ENCODE data around the gene STARD3NL. TPM values are rescaled to one million over a fixed set of nuclear protein-coding genes. Genes with fewer than 3 reads are reported as not detected.

STARD3NL gene
- polyA plus RNA-seq, 3 donors = 36.6 to 100 (median 86.8) TPM

- Histone ChIP-seq H3K27ac (ENCODE audit: low read depth in 1 of 2, low read length in 2 of 2) (peak overlapping the region; percentile 69 to 97), H2AFZ (ENCODE audit: insufficient read depth, low read depth, low read length, poor library complexity, severe bottlenecking) (peak overlapping the region; percentile 89), H3K9ac (ENCODE audit: insufficient read depth, low read length, poor library complexity, severe bottlenecking) (peak overlapping the region; percentile 92), H3K4me3 (replicated peaks in 1 of 3; ENCODE audit: low read depth in 2 of 3, low read length in 3 of 3) (peak overlapping the region; percentile 74 to 94 (median 93)), H4K20me1 (ENCODE audit: insufficient read depth, low read length) (peaks cover 10% of the 10 kb centered on the region), H3K79me2 (ENCODE audit: insufficient read depth, low read length) (peaks cover 45% of the 10 kb centered on the region), H3K36me3 (replicated peaks in 1 of 2; ENCODE audit: control insufficient read depth in 1 of 2, insufficient read depth in 2 of 2, low read length in 2 of 2) (no peaks in the 10 kb centered on the region), H3K4me2 (replicated peaks; ENCODE audit: extremely low read depth, low read length, poor library complexity, severe bottlenecking) (peak overlapping the region; percentile 79), H3K4me1 (ENCODE audit: control insufficient read depth in 1 of 2, insufficient read depth in 2 of 2, low read length in 2 of 2) (peaks cover 22 to 32% of the 10 kb centered on the region in 2 donors), H3K9me3 (replicated peaks in 1 of 2; ENCODE audit: control insufficient read depth in 1 of 2, insufficient read depth in 1 of 2, low read length in 2 of 2) (no peaks in the 10 kb centered on the region), H3K27me3 (ENCODE audit: control insufficient read depth in 2 of 2, insufficient read depth in 2 of 2, low read length in 2 of 2) (no peaks in the 10 kb centered on the region)
- H3K9me3 Mint-ChIP-seq = peaks cover 0 to 3% (median 0%) of the 10 kb centered on the region in 7 donors
- DNase-seq = no peak
- no peak for TF ChIP-seq CTCF (IDR thresholded peaks at IDR 0.05)
- peaks cover 0 to 6% of the 10 kb centered on the region in 2 donors for H3K36me3 Mint-ChIP-seq
- H3K27me3 Mint-ChIP-seq (ENCODE audit: low read depth in 3 of 3) = peaks cover 0 to 2% (median 0%) of the 10 kb centered on the region in 3 donors
- intact Hi-C loops (cut with micrococcal nuclease) = no loop called here
- peak overlapping the region; percentile 90 to 98 (median 95) for H3K27ac Mint-ChIP-seq
- WGBS (ENCODE audit: insufficient coverage) = 2% methylated on average over 12 of the region's 15 CpGs
- peaks cover 38% of the 10 kb centered on the region for H3K4me1 Mint-ChIP-seq
- H3K4me3 Mint-ChIP-seq = peak overlapping the region; percentile 95 to 97
Measured at GRCh38 chr7:38177621-38178003, 433 bp upstream of the STARD3NL start.

- Mint-ChIP-seq H3K27me3 (ENCODE audit: low read depth in 3 of 3) (peaks cover 0 to 2% (median 0%) of the 10 kb centered on the region in 3 donors), H3K9me3 (peaks cover 0 to 3% (median 0%) of the 10 kb centered on the region in 7 donors), H3K36me3 (peaks cover 0 to 7% of the 10 kb centered on the region in 2 donors), H3K4me1 (peaks cover 40% of the 10 kb centered on the region), H3K4me3 (peak overlapping the region; percentile 95 to 97), H3K27ac (peak overlapping the region; percentile 93 to 98 (median 97))
- H3K4me2 ChIP-seq (replicated peaks; ENCODE audit: extremely low read depth, low read length, poor library complexity, severe bottlenecking) = peak overlapping the region; percentile 79
- peak overlapping the region; percentile 69 to 97 for H3K27ac ChIP-seq (ENCODE audit: low read depth in 1 of 2, low read length in 2 of 2)
- peaks cover 57% of the 10 kb centered on the region for H3K79me2 ChIP-seq (ENCODE audit: insufficient read depth, low read length)
- H3K4me3 ChIP-seq (replicated peaks in 1 of 3; ENCODE audit: low read depth in 2 of 3, low read length in 3 of 3) = peak overlapping the region; percentile 74 to 94 (median 93)
- intact Hi-C loops (cut with micrococcal nuclease) = no loop called here
- peaks cover 19% of the 10 kb centered on the region for H4K20me1 ChIP-seq (ENCODE audit: insufficient read depth, low read length)
- DNase-seq = no peak
- peak overlapping the region; percentile 89 for H2AFZ ChIP-seq (ENCODE audit: insufficient read depth, low read depth, low read length, poor library complexity, severe bottlenecking)
- H3K9me3 ChIP-seq (replicated peaks in 1 of 2; ENCODE audit: control insufficient read depth in 1 of 2, insufficient read depth in 1 of 2, low read length in 2 of 2) = no peaks in the 10 kb centered on the region
- peak overlapping the region; percentile 92 for H3K9ac ChIP-seq (ENCODE audit: insufficient read depth, low read length, poor library complexity, severe bottlenecking)
- no CpG with 5 or more reads among the region's 15 CpGs for WGBS (ENCODE audit: insufficient coverage)
- TF ChIP-seq CTCF (IDR thresholded peaks at IDR 0.05) = peak; percentile 16
- peaks cover 21 to 27% of the 10 kb centered on the region in 2 donors for H3K4me1 ChIP-seq (ENCODE audit: control insufficient read depth in 1 of 2, insufficient read depth in 2 of 2, low read length in 2 of 2)
- H3K36me3 ChIP-seq (replicated peaks in 1 of 2; ENCODE audit: control insufficient read depth in 1 of 2, insufficient read depth in 2 of 2, low read length in 2 of 2) = no peaks in the 10 kb centered on the region
- H3K27me3 ChIP-seq (ENCODE audit: control insufficient read depth in 2 of 2, insufficient read depth in 2 of 2, low read length in 2 of 2) = no peaks in the 10 kb centered on the region
Measured at GRCh38 chr7:38178695-38179344, 775 bp downstream of the STARD3NL start.
